SK-N-SH treated with all-trans-retinoic acid at 6 μM for 48 hours (cell line): ENCODE data around the gene SESN3.

Experiments used
- GLIS3 ChIP-seq: fragments of 250-450 bp; sonication (Bioruptor Pico); IDR thresholded peaks from 2 replicates; pipeline ENCODE4 v1.5.0; 2020; ENCODE audit warnings: mild to moderate bottlenecking, moderate library complexity
- OSR1 ChIP-seq: fragments of 250-450 bp; sonication (Bioruptor Pico); IDR thresholded peaks from 2 replicates; pipeline ENCODE4 v1.8.0; 2022; ENCODE audit warnings: moderate library complexity, mild to moderate bottlenecking, inconsistent platforms
- POU6F1 ChIP-seq: fragments of 250-450 bp; sonication (Bioruptor Pico); IDR thresholded peaks from 2 replicates; pipeline ENCODE4 v1.8.0; 2021; ENCODE audit warnings: low read depth, mild to moderate bottlenecking, moderate library complexity, borderline replicate concordance
- TF ChIP-seq, protein P1 (sequence below): fragments of 250-450 bp; sonication (Bioruptor Pico); IDR thresholded peaks from 2 replicates; pipeline ENCODE4 v1.5.0; 2020; ENCODE audit warnings: mild to moderate bottlenecking, moderate library complexity

GRCh38 chr11:95135880-95136279, 95.1 kb downstream of the SESN3 start:
- no peak for TF ChIP-seq OSR1
- TF ChIP-seq GLIS3: no peak
- TF ChIP-seq, protein P1, sequence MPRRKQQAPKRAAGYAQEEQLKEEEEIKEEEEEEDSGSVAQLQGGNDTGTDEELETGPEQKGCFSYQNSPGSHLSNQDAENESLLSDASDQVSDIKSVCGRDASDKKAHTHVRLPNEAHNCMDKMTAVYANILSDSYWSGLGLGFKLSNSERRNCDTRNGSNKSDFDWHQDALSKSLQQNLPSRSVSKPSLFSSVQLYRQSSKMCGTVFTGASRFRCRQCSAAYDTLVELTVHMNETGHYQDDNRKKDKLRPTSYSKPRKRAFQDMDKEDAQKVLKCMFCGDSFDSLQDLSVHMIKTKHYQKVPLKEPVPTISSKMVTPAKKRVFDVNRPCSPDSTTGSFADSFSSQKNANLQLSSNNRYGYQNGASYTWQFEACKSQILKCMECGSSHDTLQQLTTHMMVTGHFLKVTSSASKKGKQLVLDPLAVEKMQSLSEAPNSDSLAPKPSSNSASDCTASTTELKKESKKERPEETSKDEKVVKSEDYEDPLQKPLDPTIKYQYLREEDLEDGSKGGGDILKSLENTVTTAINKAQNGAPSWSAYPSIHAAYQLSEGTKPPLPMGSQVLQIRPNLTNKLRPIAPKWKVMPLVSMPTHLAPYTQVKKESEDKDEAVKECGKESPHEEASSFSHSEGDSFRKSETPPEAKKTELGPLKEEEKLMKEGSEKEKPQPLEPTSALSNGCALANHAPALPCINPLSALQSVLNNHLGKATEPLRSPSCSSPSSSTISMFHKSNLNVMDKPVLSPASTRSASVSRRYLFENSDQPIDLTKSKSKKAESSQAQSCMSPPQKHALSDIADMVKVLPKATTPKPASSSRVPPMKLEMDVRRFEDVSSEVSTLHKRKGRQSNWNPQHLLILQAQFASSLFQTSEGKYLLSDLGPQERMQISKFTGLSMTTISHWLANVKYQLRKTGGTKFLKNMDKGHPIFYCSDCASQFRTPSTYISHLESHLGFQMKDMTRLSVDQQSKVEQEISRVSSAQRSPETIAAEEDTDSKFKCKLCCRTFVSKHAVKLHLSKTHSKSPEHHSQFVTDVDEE: no peak
- TF ChIP-seq POU6F1 (CRISPR knock-in tag): no peak
